NAMALWA (cell line): ENCODE results near the gene GDPGP1.

Source experiments
- DNase-seq: peaks from one replicate; pipeline ENCODE4 v3.0.0-alpha.2; 2015; ENCODE audit warnings: low spot score

Gene GDPGP1

GRCh38 chr15:90203922-90204321 is 30.1 kb upstream of the GDPGP1 start:
- no peak for DNase-seq

DNA sequence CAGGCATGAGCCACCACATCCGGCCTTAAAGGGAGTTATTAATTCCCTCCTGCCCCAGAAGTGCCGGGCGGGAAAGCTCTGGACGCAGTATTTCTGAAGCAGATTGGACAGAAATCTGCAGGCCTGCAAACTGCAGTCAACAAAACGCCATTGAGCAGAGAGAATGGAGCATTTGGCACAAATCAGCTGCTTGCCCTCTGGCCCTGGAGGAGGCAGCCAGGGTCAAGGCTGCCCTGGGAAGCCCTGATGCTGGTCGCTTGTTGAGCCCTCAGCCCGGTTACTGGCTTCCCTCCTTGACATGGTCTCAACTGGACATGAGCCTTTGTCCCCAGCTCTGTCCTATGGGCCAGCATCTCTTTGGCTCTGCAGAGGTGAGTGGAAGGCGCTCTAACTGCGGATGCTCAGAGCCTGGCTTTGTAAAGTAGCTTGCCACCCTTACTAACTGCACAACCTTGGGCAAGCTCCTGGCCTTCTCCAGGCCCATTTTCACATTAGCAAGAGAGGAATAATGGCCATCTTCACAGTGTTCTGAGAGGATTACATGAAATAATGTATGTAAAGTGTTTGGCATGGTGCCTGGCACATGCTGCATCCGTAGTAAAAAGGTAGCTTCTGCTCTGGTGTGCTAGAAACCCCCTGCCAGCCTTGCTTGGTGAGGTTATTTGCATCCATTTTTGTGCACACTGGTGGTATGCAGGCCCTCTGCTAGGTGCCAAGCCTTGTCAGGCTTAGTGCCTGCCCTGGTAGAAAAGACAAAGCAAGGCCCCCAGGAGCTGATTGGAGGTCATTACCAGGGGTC is 28.8 kb upstream of the GDPGP1 start:
- no peak for DNase-seq

GRCh38 chr15:90205886-90206285 is 28.1 kb upstream of the GDPGP1 start:
- DNase-seq, result no peak

DNA sequence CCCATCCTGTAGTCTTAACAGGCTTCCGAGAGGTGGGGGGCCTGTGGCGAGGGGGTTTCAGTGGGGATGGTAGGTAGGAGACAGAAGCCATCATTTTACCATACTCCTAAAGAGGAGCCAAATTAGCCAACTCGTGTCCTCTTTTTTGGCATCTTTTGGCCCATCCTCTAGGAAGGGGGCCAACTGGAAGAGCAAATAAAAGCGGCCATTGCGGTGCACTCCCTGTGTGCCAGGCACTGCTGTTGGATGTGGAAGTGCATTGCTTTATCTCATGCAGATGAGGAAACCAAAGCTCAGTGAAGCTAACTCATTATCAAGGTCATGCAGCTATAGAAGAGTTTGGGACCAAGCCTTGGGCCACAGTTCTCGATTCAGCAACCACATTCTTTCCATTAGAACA is 26.8 kb upstream of the GDPGP1 start:
- no peak for DNase-seq

DNA sequence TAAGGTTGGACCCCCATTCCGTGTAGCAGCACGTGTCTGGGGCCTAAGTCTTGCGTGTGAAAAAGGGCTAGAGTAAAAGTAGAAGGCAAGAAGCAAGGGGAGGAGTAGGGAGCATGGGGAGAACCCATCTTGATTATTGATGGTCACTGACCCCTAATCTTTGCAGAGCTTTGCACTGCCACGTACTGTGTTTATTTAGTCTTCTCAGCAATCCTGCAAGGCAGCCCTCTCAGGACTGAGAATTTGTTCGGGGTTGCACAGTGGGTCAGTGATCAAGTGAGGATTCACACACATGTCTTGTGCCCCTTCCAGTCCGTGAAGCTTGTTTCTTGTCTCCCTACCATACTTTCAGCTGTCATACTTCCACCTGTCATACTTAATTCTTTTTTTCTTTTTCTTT is 25.7 kb upstream of the GDPGP1 start:
- no peak for DNase-seq

GRCh38 chr15:90209591-90209990 is 24.4 kb upstream of the GDPGP1 start:
- DNase-seq, result no peak

GRCh38 chr15:90210593-90210992 is 23.4 kb upstream of the GDPGP1 start:
- DNase-seq, result no peak

DNA sequence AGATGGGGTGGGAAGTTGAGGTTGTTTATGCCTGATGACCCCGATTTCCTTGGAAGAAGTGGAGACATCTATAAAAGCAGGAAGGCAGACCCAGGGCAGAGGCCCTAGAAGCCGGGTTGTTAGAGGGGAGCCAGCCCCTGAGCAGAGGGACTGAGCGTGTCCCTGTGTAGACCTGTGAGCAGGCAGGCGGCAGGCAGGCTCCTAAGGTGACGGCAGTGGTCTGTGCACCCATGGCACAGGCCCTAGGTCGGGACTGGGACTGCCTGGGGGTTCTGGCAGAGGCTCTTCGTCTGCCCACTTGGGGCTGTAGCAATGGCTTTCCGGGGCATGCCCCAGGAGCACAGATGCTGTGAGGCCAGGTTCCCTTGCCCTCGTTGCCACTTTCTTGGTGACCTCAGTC is 23.0 kb upstream of the GDPGP1 start:
- no peak for DNase-seq

- no peak for DNase-seq
Measured at GRCh38 chr15:90211440-90212143, 22.4 kb upstream of the GDPGP1 start.

GRCh38 chr15:90212221-90213098 is 21.5 kb upstream of the GDPGP1 start:
- no peak for DNase-seq

DNA sequence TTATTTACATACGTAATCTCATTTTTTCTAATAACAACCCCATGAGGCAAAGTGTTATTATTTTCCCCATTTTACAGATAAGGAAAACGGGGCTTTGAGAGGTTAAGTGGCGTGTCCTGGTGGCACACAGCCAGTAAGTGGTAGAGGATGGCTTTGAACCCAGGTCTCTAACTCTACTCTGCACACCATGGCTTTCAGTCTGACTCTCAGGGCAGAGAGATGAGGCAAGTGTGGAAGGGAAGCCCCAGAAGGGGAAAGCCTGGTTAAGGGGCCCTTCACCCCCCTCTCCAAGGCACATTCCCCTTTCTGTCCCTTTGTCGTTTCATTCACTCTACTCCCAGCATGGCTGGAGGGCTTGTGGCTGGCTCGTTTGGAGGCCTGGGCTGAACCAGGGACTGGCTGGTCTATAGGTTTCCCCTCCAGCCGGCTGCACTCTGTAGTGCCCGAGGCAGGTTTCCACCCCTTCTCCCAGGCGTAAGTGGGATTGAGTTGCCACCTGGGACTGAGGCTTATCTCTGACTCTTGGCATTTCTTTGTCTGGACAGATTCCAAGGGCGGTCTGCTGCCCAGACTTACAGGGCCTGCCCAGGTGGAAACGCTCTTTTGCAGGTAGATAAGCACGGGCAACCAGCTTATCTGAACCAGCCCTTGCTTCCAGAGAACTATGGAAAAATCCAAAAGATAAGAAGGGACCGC is 20.7 kb upstream of the GDPGP1 start:
- DNase-seq, result no peak

DNA sequence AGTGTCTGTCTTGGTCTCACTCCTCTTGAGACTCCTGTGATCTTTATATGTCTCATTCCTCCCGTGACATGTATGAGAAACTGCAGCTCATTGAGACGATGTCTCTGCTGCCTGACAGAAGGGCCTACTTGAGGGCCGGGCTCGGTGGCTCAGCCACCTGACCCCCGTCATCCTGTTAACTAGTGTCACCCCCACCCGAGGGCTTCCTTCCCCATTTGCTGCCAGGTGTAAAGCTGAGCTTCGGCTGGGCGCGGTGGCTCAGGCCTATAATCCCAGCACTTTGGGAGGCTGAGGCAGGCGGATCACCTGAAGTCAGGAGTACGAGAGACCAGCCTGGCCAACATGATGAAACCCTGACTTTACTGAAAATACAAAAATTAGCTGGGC is 20.2 kb upstream of the GDPGP1 start:
- DNase-seq, result no peak

GRCh38 chr15:90214553-90215196 is 19.3 kb upstream of the GDPGP1 start:
- peak; percentile 42 for DNase-seq

- no peak for DNase-seq
Measured at GRCh38 chr15:90217671-90218394, 16.2 kb upstream of the GDPGP1 start.

DNA sequence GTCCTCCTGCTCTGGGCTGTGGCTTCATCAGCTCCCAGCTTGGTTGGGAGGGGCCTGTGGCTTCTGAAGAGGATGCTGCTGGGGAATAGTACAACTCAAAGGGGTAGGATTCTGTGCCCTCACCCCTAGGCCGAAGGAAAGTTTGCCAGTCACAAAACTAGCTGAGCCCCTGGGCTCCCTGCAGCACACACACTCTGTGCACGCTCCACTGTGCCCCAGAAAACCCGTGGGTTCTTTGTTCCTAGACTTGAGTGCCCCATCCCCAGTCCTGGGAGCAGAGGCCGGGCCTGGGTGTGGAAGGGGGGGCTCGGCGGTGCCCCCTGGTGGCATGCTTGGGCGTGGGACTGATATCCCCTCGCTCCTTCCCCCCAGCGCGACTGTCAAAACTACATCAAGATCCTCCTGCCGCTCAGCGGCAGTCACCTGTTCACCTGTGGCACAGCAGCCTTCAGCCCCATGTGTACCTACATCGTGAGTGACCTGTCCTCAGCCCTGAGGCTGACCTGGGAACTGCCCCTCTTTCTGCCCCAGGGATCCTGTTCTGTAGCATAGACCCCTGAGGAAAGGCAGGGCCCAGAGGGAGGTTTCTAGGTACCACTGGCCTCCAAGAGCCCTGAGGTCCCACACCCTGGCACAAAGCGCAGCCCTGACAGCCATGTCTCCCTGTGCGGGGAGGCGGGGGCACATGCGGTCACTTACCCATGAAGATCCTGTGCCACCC is 14.4 kb upstream of the GDPGP1 start:
- DNase-seq, result peak; percentile 65

DNA sequence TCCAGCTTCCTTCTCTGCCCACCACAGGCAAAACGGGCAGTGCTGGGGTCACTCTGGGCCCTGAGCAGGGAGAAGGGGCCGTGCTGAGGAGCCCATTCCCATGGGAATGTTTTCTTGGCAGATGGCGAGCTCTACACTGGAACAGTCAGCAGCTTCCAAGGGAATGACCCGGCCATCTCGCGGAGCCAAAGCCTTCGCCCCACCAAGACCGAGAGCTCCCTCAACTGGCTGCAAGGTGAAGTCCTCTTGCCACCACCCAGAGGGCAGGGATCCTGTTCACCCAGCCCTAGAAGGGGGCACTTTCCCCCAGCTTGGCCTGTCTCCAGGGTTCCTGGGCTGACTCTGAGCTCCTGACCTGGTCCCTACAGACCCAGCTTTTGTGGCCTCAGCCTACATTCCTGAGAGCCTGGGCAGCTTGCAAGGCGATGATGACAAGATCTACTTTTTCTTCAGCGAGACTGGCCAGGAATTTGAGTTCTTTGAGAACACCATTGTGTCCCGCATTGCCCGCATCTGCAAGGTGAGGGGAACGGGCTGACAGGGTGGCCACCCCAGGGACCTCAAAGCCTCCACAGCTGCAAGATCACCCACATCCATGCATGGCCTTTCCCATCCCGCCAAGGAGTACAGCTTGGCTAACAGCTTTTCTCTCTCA is 12.6 kb upstream of the GDPGP1 start:
- peak; percentile 57 for DNase-seq

DNA sequence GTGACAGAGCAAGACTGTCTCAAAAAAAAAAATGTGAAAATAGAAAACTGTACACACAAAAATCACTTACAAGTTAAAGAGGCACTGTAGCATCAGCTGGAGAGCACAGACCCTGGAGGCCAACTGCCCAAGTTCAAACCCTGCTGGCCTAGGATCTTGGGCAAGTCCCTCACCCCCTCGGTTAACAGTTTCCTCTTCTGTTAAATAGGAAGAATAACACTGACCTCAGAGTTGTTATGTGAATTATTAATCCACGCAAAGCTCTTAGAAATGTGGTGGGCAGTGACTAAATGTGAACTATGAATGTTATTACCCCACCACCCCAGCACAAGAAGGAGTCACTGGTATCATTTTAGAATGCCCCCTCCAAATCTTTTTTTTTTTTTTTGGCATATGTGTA is 11.5 kb upstream of the GDPGP1 start:
- DNase-seq, result no peak

DNA sequence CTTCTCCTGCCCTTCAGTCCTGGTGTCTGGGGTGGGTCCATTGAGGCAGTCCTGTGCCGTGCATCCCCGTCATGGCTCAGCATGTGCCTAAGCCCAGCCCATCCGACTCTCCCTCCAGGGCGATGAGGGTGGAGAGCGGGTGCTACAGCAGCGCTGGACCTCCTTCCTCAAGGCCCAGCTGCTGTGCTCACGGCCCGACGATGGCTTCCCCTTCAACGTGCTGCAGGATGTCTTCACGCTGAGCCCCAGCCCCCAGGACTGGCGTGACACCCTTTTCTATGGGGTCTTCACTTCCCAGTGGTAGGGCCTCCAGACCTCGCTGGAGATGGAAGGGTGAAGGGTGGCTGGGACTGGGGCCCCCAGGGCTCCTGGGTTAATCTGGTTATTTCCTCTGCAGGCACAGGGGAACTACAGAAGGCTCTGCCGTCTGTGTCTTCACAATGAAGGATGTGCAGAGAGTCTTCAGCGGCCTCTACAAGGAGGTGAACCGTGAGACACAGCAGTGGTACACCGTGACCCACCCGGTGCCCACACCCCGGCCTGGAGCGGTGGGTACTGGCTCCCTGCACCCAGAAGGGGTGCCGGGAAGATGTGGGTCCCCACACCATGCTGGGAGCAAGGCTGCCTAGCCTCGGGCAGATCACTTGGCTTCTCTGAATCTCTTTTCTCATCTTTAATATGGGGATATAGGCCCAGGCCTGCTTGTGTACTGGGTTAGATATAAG is 10.4 kb upstream of the GDPGP1 start:
- DNase-seq, result no peak

DNA sequence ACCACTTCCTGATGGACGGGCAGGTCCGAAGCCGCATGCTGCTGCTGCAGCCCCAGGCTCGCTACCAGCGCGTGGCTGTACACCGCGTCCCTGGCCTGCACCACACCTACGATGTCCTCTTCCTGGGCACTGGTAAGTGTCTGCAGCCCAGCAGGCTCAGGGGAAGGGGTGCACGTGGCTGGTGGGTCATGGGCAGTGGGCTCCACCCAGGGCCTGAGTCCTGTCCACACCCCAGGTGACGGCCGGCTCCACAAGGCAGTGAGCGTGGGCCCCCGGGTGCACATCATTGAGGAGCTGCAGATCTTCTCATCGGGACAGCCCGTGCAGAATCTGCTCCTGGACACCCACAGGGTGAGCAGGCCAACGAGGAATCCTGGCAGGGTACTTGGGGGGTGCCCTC is 9.0 kb upstream of the GDPGP1 start:
- DNase-seq, result no peak
